Fibroblast of pulmonary artery (primary cell): Measurements from ENCODE around the gene CCDC136.

Experiments
- DNase-seq: peaks from one replicate; pipeline ENCODE4 v3.0.0-alpha.2; 2010; ENCODE audit warnings: low read depth
- H3K4me3 ChIP-seq: replicated peaks from 2 replicates; pipeline ENCODE4 v1.5.1; 2011; ENCODE audit warnings: low read depth, mild to moderate bottlenecking, control low read depth, low read length, moderate library complexity
- CTCF ChIP-seq: IDR thresholded peaks from 2 replicates; pipeline ENCODE4 v1.5.1; 2011; ENCODE audit warnings: mild to moderate bottlenecking, control low read depth, low read length, inconsistent platforms; ENCODE audit errors: missing control alignments

CCDC136 gene

GRCh38 chr7:128794020-128794419, 2.3 kb downstream of the CCDC136 start:
- no peak for DNase-seq
- no peak for TF ChIP-seq CTCF
- no peak overlapping the region for H3K4me3 ChIP-seq

GRCh38 chr7:128794436-128794835, 2.7 kb downstream of the CCDC136 start:
- no peak for TF ChIP-seq CTCF
- no peak overlapping the region for H3K4me3 ChIP-seq
- no peak for DNase-seq

- DNase-seq = no peak
Observed at GRCh38 chr7:128795129-128795528, 3.4 kb downstream of the CCDC136 start.

GRCh38 chr7:128796327-128796726, 4.6 kb downstream of the CCDC136 start:
- DNase-seq = peak; percentile 92
- TF ChIP-seq CTCF = no peak
- H3K4me3 ChIP-seq = no peak overlapping the region

More at GRCh38 chr7:128795129-128795528, 3.4 kb downstream of the CCDC136 start:
- no peak overlapping the region for H3K4me3 ChIP-seq
- TF ChIP-seq CTCF = no peak

- no peak overlapping the region for H3K4me3 ChIP-seq
- no peak for TF ChIP-seq CTCF
- no peak for DNase-seq
Observed at GRCh38 chr7:128799451-128799850, 7.7 kb downstream of the CCDC136 start.

GRCh38 chr7:128800567-128800966, 8.8 kb downstream of the CCDC136 start:
- DNase-seq = no peak
- no peak for TF ChIP-seq CTCF
- no peak overlapping the region for H3K4me3 ChIP-seq

DNA sequence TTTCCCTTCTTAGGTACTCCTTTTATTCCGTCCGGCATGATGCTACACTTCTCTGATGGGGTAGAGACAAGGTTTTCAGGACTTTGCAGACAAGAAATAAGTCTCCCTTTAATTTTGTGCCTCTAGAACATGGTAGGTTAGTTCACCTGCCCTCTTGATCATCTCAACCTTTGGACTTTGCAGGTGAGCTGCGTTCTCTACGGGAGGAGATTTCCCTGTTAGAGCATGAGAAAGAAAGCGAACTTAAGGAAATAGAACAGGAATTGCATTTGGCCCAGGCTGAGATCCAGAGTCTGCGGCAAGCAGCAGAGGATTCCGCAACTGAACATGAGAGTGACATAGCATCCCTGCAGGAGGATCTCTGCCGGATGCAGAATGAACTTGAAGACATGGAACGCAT, 9.2 kb downstream of the CCDC136 start:
- TF ChIP-seq CTCF = no peak
- DNase-seq = no peak
- no peak overlapping the region for H3K4me3 ChIP-seq
